Natural killer cell (primary cell): ENCODE data around the gene OCIAD2. TPM values are rescaled to one million over a fixed set of nuclear protein-coding genes. Genes with fewer than 3 reads are reported as not detected.
A peak's percentile ranks its signal among the peaks of the same experiment; 100 is the strongest.

Source experiments
- ATAC-seq, 3 donors: fragments of 150-1000 bp in 2 of 3; fragments of 200-7000 bp in 1 of 3; cut with Tn5 transposase; 1 replicate in 1 of 3; 2 replicates in 2 of 3; pipeline ENCODE4 v1.10.0; 2021; ENCODE audit warnings: mild to moderate bottlenecking in 2 of 3, moderate library complexity in 2 of 3
- DNase-seq, 2 donors: peaks; one replicate each; pipeline versions ENCODE4 v3.0.0 to v3.0.0-alpha.2; 2013 to 2021; ENCODE audit warnings: mixed read lengths in 1 of 2
- H3K27ac ChIP-seq: one replicate; pipeline ENCODE4 v1.5.1; 2013; ENCODE audit warnings: mild to moderate bottlenecking, low read length
- H3K27me3 ChIP-seq: one replicate; pipeline ENCODE4 v1.6.1; 2013; ENCODE audit warnings: low read length; ENCODE audit not compliant: control insufficient read depth, insufficient read depth
- H3K36me3 ChIP-seq: one replicate; pipeline ENCODE4 v1.6.1; 2013; ENCODE audit warnings: low read length; ENCODE audit not compliant: control insufficient read depth, insufficient read depth
- H3K4me1 ChIP-seq: one replicate; pipeline ENCODE4 v1.6.1; 2013; ENCODE audit warnings: low read length; ENCODE audit not compliant: control insufficient read depth, insufficient read depth
- H3K4me3 ChIP-seq: one replicate; pipeline ENCODE4 v1.5.1; 2013; ENCODE audit warnings: low read length
- H3K9me3 ChIP-seq: one replicate; pipeline ENCODE4 v1.6.1; 2013; ENCODE audit warnings: low read length; ENCODE audit not compliant: control insufficient read depth, insufficient read depth
- H3K27ac Mint-ChIP-seq, 2 donors: one replicate each; pipeline ENCODE4 v1.8.0; 2022; ENCODE audit warnings: mild to moderate bottlenecking in 2 of 2, mixed read lengths in 2 of 2, moderate library complexity in 1 of 2
- H3K27me3 Mint-ChIP-seq, 2 donors: one replicate each; pipeline ENCODE4 v1.8.0; 2022; ENCODE audit warnings: low read depth in 2 of 2, mixed read lengths in 2 of 2
- H3K36me3 Mint-ChIP-seq: one replicate; pipeline ENCODE4 v1.8.0; 2022; ENCODE audit warnings: mixed read lengths
- H3K4me1 Mint-ChIP-seq, 2 donors: one replicate each; pipeline ENCODE4 v1.8.0; 2022; ENCODE audit warnings: mixed read lengths in 2 of 2
- H3K4me3 Mint-ChIP-seq: one replicate; pipeline ENCODE4 v1.8.0; 2022; ENCODE audit warnings: mild to moderate bottlenecking, moderate library complexity, mixed read lengths
- H3K9me3 Mint-ChIP-seq, 2 donors: one replicate each; pipeline ENCODE4 v1.8.0; 2022; ENCODE audit warnings: mixed read lengths in 2 of 2
- CTCF ChIP-seq: fragments of 200-600 bp; IDR thresholded peaks from one replicate; pipeline ENCODE4 v1.8.0; 2022; ENCODE audit warnings: antibody characterized with exemption
- WGBS: methylation state at CpG from one replicate; pipeline ENCODE4 v1.1.7; 2013; ENCODE audit warnings: missing lambda C conversion rate; ENCODE audit not compliant: insufficient coverage; 5-methylcytosine and 5-hydroxymethylcytosine counted together
- intact Hi-C: fragments of 100-400 bp; cut with micrococcal nuclease; formaldehyde crosslinking; loops from one replicate; pipeline ENCODE4 v1.14.2; 2022
- total RNA-seq, 4 donors: library from RNA; stranded (reverse); fragments of 120-200 nt in 1 of 4; gene quantifications; one replicate each; pipeline versions ENCODE4 v1.2.3 to v1.2.4, GENCODE V29; 2013 to 2022

Gene OCIAD2
- total RNA-seq, 3 donors from 2014 or later (not counting 1 experiment from before 2014, with no cell fraction given) = 25.8 to 34.3 (median 26.1) TPM

GRCh38 chr4:48862661-48863060, 43.9 kb downstream of the OCIAD2 start:
- Histone ChIP-seq H3K36me3 (peaks cover 15% of the 10 kb centered on the region), H3K4me3 (no peak overlapping the region), H3K27ac (no peak overlapping the region), H3K4me1 (no peaks in the 10 kb centered on the region), H3K9me3 (no peaks in the 10 kb centered on the region), H3K27me3 (no peaks in the 10 kb centered on the region)
- Mint-ChIP-seq H3K4me3 (no peak overlapping the region), H3K27ac (no peak overlapping the region), H3K36me3 (peaks cover 6% of the 10 kb centered on the region), H3K4me1 (no peaks in the 10 kb centered on the region), H3K27me3 (no peaks in the 10 kb centered on the region), H3K9me3 (peaks cover 2 to 6% of the 10 kb centered on the region in 2 donors)
- intact Hi-C loops = no loop called here
- no peak for TF ChIP-seq CTCF
- no peak for ATAC-seq
- WGBS = 87% methylated on average over 1 of the region's 1 CpG
- no peak for DNase-seq

GRCh38 chr4:48862038-48862437, 44.5 kb downstream of the OCIAD2 start:
- H3K4me1 ChIP-seq = no peaks in the 10 kb centered on the region
- no peaks in the 10 kb centered on the region for H3K9me3 ChIP-seq
- no peaks in the 10 kb centered on the region for H3K27me3 Mint-ChIP-seq
- DNase-seq (no peak), ATAC-seq (no peak)
- no peak for TF ChIP-seq CTCF
- no peak overlapping the region for H3K4me3 Mint-ChIP-seq
- H3K9me3 Mint-ChIP-seq = peaks cover 2 to 6% of the 10 kb centered on the region in 2 donors
- H3K36me3 ChIP-seq = peaks cover 17% of the 10 kb centered on the region
- peaks cover 6% of the 10 kb centered on the region for H3K36me3 Mint-ChIP-seq
- H3K27me3 ChIP-seq = no peaks in the 10 kb centered on the region
- 100% methylated on average over 3 of the region's 3 CpGs for WGBS
- no peaks in the 10 kb centered on the region for H3K4me1 Mint-ChIP-seq
- H3K4me3 ChIP-seq = no peak overlapping the region
- H3K27ac ChIP-seq = no peak overlapping the region
- H3K27ac Mint-ChIP-seq = no peak overlapping the region
- intact Hi-C loops = no loop called here

GRCh38 chr4:48858130-48858529, 48.4 kb downstream of the OCIAD2 start:
- no peak overlapping the region for H3K4me3 Mint-ChIP-seq
- Histone ChIP-seq H3K36me3 (peaks cover 33% of the 10 kb centered on the region), H3K9me3 (no peaks in the 10 kb centered on the region), H3K27ac (no peak overlapping the region), H3K27me3 (no peaks in the 10 kb centered on the region), H3K4me1 (no peaks in the 10 kb centered on the region), H3K4me3 (no peak overlapping the region)
- DNase-seq (no peak), ATAC-seq (no peak)
- no peaks in the 10 kb centered on the region for H3K9me3 Mint-ChIP-seq
- 76% methylated on average over 4 of the region's 7 CpGs for WGBS
- no peaks in the 10 kb centered on the region for H3K36me3 Mint-ChIP-seq
- intact Hi-C loops = no loop called here
- H3K4me1 Mint-ChIP-seq = no peaks in the 10 kb centered on the region
- TF ChIP-seq CTCF = no peak
- H3K27me3 Mint-ChIP-seq = no peaks in the 10 kb centered on the region
- H3K27ac Mint-ChIP-seq = no peak overlapping the region

GRCh38 chr4:48854982-48855381, 51.6 kb downstream of the OCIAD2 start:
- no peak overlapping the region for H3K4me3 Mint-ChIP-seq
- no peak overlapping the region for H3K4me3 ChIP-seq
- no peak for TF ChIP-seq CTCF
- intact Hi-C loops = no loop called here
- H3K27me3 ChIP-seq = no peaks in the 10 kb centered on the region
- WGBS = 100% methylated on average over 1 of the region's 2 CpGs
- no peak overlapping the region for H3K27ac ChIP-seq
- no peaks in the 10 kb centered on the region for H3K9me3 ChIP-seq
- no peaks in the 10 kb centered on the region for H3K27me3 Mint-ChIP-seq
- no peaks in the 10 kb centered on the region for H3K4me1 Mint-ChIP-seq
- H3K9me3 Mint-ChIP-seq = no peaks in the 10 kb centered on the region
- DNase-seq (no peak), ATAC-seq (no peak)
- H3K36me3 Mint-ChIP-seq = peaks cover 9% of the 10 kb centered on the region
- peak overlapping the region; percentile 6 to 35 for H3K27ac Mint-ChIP-seq
- H3K36me3 ChIP-seq = peaks cover 50% of the 10 kb centered on the region
- no peaks in the 10 kb centered on the region for H3K4me1 ChIP-seq
